ENCODE results near the gene UBR1.
"Not testable (repeated sequence)": the region's sequence is repeated elsewhere in the genome, so short reads cannot be mapped to it uniquely, and the experiment has no call there.

The UBR1 gene

DNA sequence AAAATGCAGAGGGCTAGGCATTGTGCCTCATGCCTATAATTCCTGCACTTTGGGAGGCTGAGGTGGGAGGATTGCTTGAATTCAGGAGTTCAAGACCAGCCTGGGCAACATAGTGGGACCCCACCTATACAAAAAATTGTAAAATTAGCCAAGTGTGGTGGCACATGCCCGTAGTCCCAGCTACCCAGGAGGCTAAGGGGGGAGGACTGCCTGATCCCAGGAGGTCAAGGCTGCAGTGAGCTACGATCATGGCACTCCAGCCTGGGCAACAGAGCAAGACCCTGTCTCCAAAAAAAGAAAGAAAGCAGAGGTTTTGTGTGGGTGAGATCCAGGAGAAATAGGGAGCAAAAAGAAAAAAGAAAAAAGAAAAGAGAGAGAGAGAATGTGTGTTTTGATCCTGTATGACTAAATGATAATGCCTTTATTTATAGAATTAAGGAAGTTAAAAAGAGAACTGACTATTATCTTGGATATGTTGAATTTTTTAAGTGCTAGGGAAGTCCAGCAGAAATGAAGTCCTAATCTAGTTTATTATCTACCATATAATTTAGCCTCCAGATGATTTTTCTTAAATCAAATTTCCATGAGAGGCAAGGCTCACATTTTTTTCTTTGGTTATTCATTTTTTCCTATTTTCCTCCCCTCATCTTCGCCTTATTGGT lies 190.1 kb downstream of the UBR1 start:
- TF ChIP-seq, protein P1, sequence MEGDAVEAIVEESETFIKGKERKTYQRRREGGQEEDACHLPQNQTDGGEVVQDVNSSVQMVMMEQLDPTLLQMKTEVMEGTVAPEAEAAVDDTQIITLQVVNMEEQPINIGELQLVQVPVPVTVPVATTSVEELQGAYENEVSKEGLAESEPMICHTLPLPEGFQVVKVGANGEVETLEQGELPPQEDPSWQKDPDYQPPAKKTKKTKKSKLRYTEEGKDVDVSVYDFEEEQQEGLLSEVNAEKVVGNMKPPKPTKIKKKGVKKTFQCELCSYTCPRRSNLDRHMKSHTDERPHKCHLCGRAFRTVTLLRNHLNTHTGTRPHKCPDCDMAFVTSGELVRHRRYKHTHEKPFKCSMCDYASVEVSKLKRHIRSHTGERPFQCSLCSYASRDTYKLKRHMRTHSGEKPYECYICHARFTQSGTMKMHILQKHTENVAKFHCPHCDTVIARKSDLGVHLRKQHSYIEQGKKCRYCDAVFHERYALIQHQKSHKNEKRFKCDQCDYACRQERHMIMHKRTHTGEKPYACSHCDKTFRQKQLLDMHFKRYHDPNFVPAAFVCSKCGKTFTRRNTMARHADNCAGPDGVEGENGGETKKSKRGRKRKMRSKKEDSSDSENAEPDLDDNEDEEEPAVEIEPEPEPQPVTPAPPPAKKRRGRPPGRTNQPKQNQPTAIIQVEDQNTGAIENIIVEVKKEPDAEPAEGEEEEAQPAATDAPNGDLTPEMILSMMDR (IDR thresholded peaks at IDR 0.05; ENCODE audit: low read length, missing control alignments), result no peak
- H3K4me3 ChIP-seq (replicated peaks; ENCODE audit: low read depth, low read length), result no peak overlapping the region

DNA sequence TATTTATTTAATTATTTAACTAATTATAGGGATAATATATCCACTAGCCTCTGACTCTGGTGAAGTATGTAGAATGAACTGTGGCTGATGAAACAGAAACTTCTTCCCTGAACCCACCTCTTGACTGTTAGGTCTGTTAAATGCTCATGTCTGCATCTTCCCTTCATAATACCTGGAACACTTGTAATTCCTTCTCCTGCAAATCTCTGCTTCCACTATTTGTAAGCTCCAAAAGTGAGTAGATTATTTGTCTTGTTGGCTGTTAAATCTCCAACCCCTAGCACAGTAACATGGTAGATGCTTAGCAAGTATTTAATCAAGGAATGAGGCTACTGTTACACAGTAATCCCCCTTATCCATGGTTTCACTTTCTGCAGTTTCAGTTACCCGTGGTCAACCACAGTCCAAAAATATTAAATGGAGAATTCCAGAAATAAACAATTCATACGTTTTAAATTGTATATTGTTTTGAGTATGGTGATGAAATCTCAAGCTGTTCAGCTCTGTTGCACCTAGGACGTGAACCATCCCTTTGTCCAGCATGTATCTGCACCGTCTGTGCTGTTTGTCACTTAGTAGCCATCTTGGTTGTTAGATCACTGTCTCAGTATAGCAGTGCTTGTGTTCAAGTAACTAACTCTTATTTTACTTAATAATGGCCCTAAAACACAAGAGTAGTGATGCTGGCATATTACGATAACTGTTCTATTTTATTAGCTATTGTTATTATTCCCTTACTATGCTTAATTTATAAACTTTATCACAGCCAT lies 190.9 kb downstream of the UBR1 start:
- H3K4me3 ChIP-seq (replicated peaks; ENCODE audit: low read depth, low read length), result no peak overlapping the region
- TF ChIP-seq, protein P1 (IDR thresholded peaks at IDR 0.05; ENCODE audit: low read length, missing control alignments), result no peak
- DNase-seq (ENCODE audit: low read depth), result no peak

More for the DNA sequence above, 190.1 kb downstream of the UBR1 start:
- no peak for DNase-seq (ENCODE audit: low read depth)

DNA sequence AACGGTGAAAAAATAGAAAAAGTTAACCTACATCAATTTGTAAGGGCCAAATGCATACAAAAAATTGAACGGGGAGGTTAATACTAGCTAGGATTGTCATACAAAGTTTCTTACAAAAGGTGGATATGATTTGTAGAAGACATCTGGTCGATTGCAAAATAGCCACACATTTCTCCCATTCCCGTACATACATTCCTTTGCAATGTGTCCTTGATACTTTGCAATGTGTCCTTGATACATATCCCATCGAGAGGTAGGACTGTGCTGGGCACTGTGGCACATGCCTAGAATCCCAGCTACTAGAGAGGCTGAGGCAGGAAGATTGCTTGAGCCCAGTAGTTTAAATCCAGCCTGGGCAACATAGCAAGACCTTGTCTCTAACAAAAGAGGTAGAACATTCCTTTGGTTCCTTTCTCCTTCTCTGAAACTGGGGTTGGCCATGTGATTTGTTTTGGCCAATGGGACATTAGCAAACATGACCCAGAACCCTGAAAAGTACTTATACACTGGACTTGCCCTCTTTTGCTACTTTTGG lies 194.7 kb downstream of the UBR1 start:
- peak; percentile 51 for DNase-seq (ENCODE audit: low read depth)
- TF ChIP-seq, protein P1 (IDR thresholded peaks at IDR 0.05; ENCODE audit: low read length, missing control alignments), result no peak
- no peak overlapping the region for H3K4me3 ChIP-seq (replicated peaks; ENCODE audit: low read depth, low read length)

DNA sequence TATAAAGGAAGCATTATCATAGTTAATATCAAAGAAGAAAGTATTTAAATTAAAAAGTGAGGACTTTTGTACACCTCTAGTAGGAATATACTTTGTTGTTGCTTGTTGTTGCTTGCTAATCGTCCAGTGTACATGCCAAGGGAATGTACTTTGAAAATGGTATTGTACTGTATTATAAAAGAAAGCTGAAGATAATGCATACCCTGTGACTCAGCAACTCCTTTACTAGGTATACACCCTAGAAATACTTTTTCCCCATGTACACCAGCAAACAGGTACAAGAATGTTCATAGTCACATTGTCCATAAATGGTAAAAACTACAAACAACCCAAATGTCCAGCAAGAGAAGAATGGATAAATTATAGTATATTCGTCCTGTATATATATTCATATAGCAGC lies 197.3 kb downstream of the UBR1 start:
- DNase-seq (ENCODE audit: low read depth), result no peak
- H3K4me3 ChIP-seq (replicated peaks; ENCODE audit: low read depth, low read length), result no peak overlapping the region
- TF ChIP-seq, protein P1 (IDR thresholded peaks at IDR 0.05; ENCODE audit: low read length, missing control alignments), result no peak

DNA sequence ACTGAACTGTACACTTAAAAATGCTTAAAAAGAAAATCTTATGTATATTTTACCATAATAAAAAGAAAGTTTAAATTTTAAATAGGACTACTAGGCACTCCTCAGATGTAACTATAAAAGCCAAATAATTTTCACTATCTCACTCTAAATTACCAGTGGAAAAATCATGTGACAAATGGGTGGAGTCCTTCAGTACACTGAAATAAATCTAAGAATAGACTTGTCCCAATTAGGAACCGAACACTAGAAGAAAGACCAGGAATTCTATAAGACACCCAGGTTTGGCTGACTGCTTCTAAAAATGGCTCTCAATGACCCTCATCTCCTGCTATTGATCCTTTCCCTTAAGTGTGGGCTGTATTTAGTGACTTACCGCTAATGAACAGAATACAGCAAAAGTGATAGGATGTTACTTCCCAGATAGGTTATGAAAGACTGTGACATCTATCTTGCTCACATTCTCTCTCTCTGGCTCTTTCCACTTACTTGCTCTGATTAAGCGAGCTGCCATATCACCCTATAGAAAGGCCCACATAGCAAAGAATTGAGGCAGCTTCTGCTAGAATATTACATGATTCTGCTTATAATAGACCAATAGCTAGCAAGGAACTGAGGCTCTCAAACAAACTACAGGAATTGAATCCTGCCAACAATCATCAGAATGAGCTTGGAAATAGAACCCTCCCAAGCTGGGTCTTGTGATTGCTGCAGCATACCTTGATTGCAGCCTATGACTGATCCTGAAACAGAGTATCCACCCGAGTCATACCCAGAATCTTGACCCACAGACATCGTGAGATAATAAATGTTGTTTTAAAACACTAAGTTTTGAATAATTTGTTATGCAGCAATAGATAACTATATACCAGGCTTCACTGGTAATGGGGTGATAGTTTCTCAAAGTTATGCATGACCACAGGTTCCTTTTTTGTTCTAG lies 202.2 kb downstream of the UBR1 start:
- TF ChIP-seq, protein P1 (IDR thresholded peaks at IDR 0.05; ENCODE audit: low read length, missing control alignments), result no peak
- no peak overlapping the region for H3K4me3 ChIP-seq (replicated peaks; ENCODE audit: low read depth, low read length)
- no peak for DNase-seq (ENCODE audit: low read depth)

DNA sequence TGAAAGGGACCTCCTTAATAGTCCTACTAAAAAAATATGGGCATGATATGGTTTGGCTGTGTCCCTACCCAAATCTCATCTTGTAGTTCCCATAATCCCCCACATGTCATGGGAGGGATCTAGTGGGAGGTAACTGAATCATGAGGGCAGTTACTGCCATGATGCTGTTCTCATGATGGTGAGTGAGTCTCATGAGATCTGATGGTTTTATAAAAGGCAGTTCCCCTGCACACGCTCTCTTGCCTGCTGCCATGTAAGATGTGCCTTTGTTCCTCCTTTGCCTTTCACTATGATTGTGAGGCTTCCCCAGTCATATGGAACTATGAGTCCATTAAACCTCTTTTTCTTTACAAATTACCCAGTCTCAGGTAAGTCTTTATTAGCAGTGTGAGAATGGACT lies 211.9 kb downstream of the UBR1 start:
- not testable (repeated sequence) for DNase-seq (ENCODE audit: low read depth); H3K4me3 ChIP-seq (replicated peaks; ENCODE audit: low read depth, low read length)
